Suppressor macrophage treated with lipopolysaccharide for 1 hour (primary cell): ENCODE data around the gene ZNF335.
A peak's percentile ranks its signal among the peaks of the same experiment; 100 is the strongest.

Experiments used
- DNase-seq, 3 donors: peaks; one replicate each; pipeline ENCODE4 v3.0.0-alpha.2; 2020 to 2022

Gene ZNF335

GRCh38 chr20:45971675-45972499, at the start of gene ZNF335:
Gene ZNF335, minus strand, starts transcription at chr20:45972203. Its CDS starts 793 bp downstream, at chr20:45971410.
- peak; percentile 97 to 98 (median 98) for DNase-seq

- peak in 2 of 3 donors; percentile 49 to 57 for DNase-seq
These were observed 48.6 kb upstream of the ZNF335 start for GRCh38 chr20:46020555-46020954.

- DNase-seq = no peak
These were observed 46.6 kb upstream of the ZNF335 start for GRCh38 chr20:46018611-46019010.

- DNase-seq = no peak
These were observed 46.1 kb upstream of the ZNF335 start for GRCh38 chr20:46018112-46018511.

- no peak for DNase-seq
These were observed 45.3 kb upstream of the ZNF335 start for GRCh38 chr20:46017272-46017671.

GRCh38 chr20:46014517-46015396, 42.8 kb upstream of the ZNF335 start:
- no peak for DNase-seq

- DNase-seq = peak; percentile 80 to 89 (median 83)
These were observed 42.0 kb upstream of the ZNF335 start for GRCh38 chr20:46013829-46014516.

GRCh38 chr20:46013322-46013828, 41.4 kb upstream of the ZNF335 start:
- no peak for DNase-seq

- no peak for DNase-seq
These were observed 40.9 kb upstream of the ZNF335 start for GRCh38 chr20:46012921-46013320.

GRCh38 chr20:46011631-46012482, 39.9 kb upstream of the ZNF335 start:
- peak; percentile 99 to 100 (median 100) for DNase-seq

GRCh38 chr20:46010491-46011391, 38.7 kb upstream of the ZNF335 start:
- peak; percentile 74 to 85 (median 84) for DNase-seq

- DNase-seq = peak in 1 of 3 donors; percentile 20
These were observed 37.8 kb upstream of the ZNF335 start for GRCh38 chr20:46009816-46010215.

- DNase-seq = no peak
These were observed 35.7 kb upstream of the ZNF335 start for GRCh38 chr20:46007671-46008070.

- no peak for DNase-seq
These were observed 35.0 kb upstream of the ZNF335 start for GRCh38 chr20:46006964-46007363.

GRCh38 chr20:46006022-46006705, 34.2 kb upstream of the ZNF335 start:
- DNase-seq = peak in 2 of 3 donors; percentile 59 to 62

GRCh38 chr20:46004889-46005473, 33.0 kb upstream of the ZNF335 start:
- DNase-seq = peak; percentile 85 to 91 (median 89)

- DNase-seq = peak; percentile 92 to 95 (median 93)
These were observed 32.2 kb upstream of the ZNF335 start for GRCh38 chr20:46004187-46004586.

- no peak for DNase-seq
These were observed 30.0 kb upstream of the ZNF335 start for GRCh38 chr20:46002008-46002407.

- no peak for DNase-seq
These were observed 29.5 kb upstream of the ZNF335 start for GRCh38 chr20:46001498-46001897.
